ENCODE measurements around the gene TMEM114.

Gene TMEM114

DNA sequence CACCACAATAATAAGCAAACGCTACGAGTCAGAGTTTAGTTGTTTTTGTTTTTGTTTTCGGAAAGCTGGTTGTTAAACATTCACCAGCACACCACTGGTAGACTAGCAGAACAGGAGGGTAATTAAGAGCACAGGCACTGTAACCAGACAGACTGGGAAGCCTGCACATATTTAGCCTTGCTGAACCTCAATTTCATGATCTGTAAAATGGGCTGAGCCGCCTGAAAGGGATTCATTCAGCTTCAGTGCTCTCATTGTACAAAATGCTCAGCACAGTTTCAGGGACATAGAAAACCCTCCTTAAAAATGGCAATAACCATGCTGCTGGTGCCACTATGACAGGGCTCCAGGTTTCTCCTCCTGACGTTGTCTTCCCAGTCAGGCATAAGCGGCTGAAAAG, 66.4 kb downstream of the TMEM114 start:
- in situ Hi-C loops (cut with HindIII; ENCODE audit: low pct_ligation_motif_present, low pct_unique_long_range_greater_than_20kb, low sequenced_read_pairs) = no loop called here
- no peak for DNase-seq

GRCh38 chr16:8522757-8523156, 67.6 kb downstream of the TMEM114 start:
- DNase-seq = no peak
- in situ Hi-C loops (cut with HindIII; ENCODE audit: low pct_ligation_motif_present, low pct_unique_long_range_greater_than_20kb, low sequenced_read_pairs) = no loop called here

GRCh38 chr16:8519643-8520042, 70.7 kb downstream of the TMEM114 start:
- in situ Hi-C loops (cut with HindIII; ENCODE audit: low pct_ligation_motif_present, low pct_unique_long_range_greater_than_20kb, low sequenced_read_pairs) = no loop called here
- DNase-seq = no peak
